Measurements from ENCODE around the gene TXNL4B.
"Not testable (repeated sequence)": the region's sequence is repeated elsewhere in the genome, so short reads cannot be mapped to it uniquely, and the experiment has no call there.

Gene TXNL4B

DNA sequence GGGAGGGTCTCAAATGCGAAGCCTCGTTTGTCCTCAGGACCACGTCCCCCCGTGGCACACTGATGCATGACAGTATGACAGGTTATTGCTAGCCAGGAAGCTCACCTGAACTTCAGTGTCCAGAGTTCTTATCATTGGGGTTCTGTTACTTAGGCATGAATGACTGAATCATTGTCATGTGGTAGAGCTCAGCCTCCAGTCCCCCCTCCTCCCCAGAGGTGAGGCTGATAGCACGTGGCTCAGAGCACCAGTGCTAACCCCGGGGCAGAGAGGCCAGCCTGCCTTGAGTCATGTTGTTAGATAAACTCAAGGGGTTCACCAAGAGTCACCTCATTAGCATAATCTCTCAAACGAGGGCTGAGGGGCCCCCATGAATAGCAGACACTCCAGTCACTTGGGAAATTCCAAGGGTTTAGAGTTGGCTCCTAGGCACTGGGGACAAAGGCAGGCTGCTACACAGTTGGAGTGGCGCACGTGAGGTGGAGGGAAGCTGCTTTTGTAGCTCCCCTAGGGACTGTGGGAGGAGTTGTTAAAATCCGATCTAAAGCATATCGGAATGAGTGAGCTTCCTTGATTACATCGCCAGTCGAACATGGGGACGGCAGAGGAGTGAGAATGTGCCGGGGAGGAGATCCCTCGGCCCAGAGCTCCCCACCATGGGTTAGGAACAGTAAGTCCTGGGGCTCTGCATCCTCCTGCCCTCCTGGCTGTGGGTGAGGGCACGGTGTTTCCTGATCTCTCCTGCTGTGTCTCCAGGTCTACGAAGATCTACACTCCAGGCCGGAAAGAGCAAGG, 18.4 kb upstream of the TXNL4B start:
- DNase-seq: no peak

GRCh38 chr16:72110662-72111615, 17.5 kb upstream of the TXNL4B start:
- no peak for DNase-seq

DNA sequence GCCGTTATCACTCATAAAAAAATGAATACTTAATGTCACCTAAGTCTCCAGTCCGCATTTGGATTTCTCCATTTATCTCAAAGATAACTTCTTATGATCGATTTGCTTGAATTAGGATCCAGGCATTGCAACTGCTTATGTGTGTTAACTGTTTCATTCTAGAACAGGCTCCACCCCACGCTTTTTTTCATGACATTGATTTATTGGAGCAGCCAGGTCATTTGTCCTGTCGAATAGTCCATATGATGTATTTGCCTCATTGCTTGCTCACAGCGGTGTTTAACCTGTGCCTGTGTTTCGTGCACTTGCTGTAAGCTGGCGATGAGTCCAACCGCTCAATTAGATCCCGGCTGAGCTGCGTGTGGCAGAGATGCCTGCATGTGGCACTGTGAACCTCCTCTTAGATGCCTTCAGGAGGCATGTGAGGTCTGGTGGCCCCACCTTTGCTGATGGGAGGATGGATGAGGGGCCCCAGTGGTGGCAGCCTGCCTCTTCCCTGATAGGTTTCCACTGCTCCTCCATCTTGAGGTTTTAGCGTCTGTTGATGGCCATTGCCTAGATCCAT, 16.6 kb upstream of the TXNL4B start:
- no peak for DNase-seq

- no peak for DNase-seq
These were observed 15.9 kb upstream of the TXNL4B start for GRCh38 chr16:72109300-72109699.

GRCh38 chr16:72108353-72109102, 15.1 kb upstream of the TXNL4B start:
- DNase-seq: no peak

GRCh38 chr16:72107371-72107770, 14.0 kb upstream of the TXNL4B start:
- no peak for DNase-seq

DNA sequence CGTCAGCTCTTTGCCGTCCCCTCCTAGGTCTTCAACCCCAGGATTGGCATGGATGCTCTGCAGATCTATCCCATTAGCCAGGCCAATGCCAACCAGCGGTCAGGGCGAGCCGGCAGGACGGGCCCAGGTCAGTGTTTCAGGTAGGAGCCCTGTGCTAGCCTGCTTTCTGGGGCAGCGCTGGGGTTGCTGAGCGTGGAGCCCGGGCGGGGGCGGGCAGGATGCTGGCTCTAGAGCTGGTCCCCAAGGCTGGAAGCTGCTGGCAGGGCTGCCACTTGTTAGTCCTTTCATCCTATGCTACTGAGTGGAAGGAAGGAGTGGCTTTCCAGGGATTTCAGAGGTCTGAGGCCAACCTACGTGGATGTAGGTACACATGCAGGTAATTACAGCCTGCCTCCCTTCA, 12.6 kb upstream of the TXNL4B start:
- DNase-seq: no peak

GRCh38 chr16:72104905-72105304, 11.5 kb upstream of the TXNL4B start:
- no peak for DNase-seq

- no peak for DNase-seq
These were observed 7.8 kb upstream of the TXNL4B start for GRCh38 chr16:72101195-72101594.

GRCh38 chr16:72099377-72099818, 6.0 kb upstream of the TXNL4B start:
- peak; percentile 14 for DNase-seq

DNA sequence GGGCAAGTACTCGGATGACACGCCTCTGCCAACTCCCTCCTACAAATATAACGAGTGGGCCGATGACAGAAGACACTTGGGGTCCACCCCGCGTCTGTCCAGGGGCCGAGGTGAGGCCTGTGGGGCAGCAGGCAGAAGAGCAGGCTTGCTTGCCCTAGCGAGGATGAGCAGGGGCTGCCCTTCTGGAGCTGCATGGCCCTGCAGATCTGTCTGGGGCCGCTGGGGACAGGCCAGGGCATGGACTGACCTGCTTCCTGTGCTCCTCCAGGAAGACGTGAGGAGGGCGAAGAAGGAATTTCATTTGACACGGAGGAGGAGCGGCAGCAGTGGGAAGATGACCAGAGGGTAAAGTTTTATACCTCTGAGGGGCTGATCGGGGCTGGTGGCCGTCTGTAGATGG, 5.5 kb upstream of the TXNL4B start:
- no peak for DNase-seq

GRCh38 chr16:72094266-72094610, 818 bp upstream of the TXNL4B start:
- DNase-seq: no peak

DNA sequence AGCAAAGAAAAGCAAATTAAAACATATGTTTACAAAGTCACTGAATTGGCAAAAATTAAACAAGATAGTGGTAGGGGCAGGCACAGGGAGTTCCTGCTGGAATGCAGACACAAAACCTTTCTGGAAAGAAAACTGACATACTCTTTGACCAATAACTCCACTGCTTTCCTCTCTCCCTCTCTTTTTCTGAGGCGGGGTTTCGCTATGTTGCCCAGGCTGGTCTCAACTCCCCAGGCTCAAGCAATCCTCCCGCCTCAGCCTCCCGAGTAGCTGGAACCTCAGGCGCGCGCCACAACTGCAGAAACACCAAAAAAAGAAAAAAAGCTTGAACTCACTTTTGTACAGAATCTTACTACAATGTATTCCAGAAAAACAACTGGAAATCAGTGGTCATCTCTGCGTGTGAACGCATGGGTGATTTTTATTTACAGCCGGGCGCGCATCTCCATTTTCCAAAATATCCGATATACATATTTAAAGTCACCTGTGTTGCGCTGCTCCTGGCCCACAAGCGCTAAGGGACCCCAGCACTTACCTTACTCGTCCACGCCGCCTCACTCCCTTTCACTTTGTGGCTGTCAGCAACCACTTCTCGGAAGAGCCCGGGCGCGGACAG, 480 bp downstream of the TXNL4B start:
- no peak for DNase-seq

DNA sequence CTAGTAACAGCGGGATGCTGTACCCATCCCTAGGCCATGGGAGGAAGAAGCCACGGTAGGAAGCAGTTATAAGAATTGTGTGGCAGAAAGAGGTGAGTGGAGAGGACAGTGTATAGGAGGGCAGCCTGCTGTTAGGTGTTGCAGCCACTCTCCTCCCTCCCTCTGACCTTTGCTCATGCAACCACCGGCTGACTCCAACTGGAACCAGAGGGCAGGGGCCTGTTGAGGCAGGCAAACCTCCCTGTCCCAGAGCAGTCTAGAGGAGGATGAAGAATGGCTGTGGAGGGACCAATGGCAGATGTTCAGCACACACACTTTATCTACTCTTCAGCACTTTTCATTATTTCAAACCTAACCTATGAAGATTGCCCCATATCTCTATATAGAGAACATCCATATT, 2.2 kb downstream of the TXNL4B start:
- no peak for DNase-seq

GRCh38 chr16:72085002-72085401, 8.4 kb downstream of the TXNL4B start:
- no peak for DNase-seq

- DNase-seq: no peak
These were observed 9.0 kb downstream of the TXNL4B start for GRCh38 chr16:72084445-72084844.

- DNase-seq: no peak
These were observed 9.5 kb downstream of the TXNL4B start for GRCh38 chr16:72083778-72084404.

DNA sequence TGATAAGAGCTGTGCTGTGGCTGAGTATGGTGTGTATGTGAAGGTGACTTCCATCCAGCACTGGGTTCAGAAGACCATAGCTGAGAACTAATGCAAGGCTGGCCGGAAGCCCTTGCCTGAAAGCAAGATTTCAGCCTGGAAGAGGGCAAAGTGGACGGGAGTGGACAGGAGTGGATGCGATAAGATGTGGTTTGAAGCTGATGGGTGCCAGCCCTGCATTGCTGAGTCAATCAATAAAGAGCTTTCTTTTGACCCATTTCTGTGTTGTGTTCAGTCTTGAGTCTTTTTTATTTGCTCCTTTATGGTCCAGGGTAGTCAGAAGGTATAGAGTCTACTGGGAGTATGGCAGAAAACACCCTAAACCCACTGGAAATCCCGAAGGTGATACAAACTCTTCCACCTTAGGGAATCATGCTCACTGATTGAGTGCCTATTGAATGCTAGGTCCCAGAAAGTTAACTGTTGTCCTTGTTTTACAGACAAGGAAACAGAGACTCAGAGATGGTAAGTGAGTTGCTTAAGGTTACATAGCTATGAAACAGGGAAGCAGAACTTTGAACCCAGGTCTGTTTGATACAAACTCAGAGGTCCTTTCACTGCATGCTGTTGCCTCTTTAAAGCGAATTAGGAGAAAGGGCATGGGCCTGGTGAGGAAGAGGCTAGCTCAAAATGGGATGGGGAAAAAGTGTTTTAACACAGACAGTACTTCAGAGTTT, 16.3 kb downstream of the TXNL4B start:
- DNase-seq: not testable (repeated sequence)

GRCh38 chr16:72075067-72075466, 18.4 kb downstream of the TXNL4B start:
- DNase-seq: not testable (repeated sequence)

DNA sequence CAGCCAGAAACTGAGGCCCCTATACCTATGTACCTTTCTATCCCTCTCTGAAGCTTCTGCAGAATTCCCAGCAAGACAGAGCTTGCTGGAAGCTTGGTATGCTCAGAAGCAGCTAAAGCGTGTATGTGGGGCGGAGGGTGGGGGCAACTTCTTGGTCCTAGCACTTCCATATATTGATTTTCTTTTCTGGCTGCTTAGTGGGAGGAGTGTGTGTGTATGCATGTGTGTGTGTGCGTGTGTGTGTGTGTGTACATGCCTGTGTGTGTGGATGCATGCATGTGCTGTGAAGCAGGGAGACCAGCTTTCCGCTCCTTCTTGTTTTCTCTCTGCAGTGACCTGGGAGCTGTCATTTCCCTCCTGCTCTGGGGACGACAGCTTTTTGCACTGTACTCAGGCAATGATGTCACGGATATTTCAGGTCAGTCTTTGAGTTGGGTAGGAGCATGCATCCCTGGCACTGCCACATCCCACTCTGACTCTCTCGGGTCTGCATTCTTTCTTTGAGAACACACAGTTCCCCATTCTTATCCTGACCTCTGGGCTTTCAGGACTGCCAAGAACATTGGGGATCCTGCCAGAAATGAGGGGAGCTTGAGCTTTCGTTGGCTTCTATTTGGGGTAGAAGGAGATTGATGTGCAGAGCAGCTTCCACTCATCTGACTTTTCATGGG, 19.7 kb downstream of the TXNL4B start:
- DNase-seq: no peak
